22Rv1 (cell line): Measurements from ENCODE around the gene RCAN2.

Source experiments
- H3K27ac ChIP-seq: fragments of 450-650 bp; 2 replicates; pipeline ENCODE4 v1.5.1; 2017
- CTCF ChIP-seq: fragments of 450-650 bp; IDR thresholded peaks from 2 replicates; pipeline ENCODE4 v1.5.1; 2017; ENCODE audit warnings: mild to moderate bottlenecking
- ZFX ChIP-seq: fragments of 450-650 bp; IDR thresholded peaks from 2 replicates; pipeline ENCODE4 v1.6.1; 2017; ENCODE audit warnings: antibody characterized with exemption, borderline replicate concordance

RCAN2 gene

GRCh38 chr6:46507426-46507825, 16.2 kb upstream of the RCAN2 start:
- peak overlapping the region; percentile 62 for H3K27ac ChIP-seq
- TF ChIP-seq CTCF (no peak), ZFX (no peak)

- TF ChIP-seq ZFX (no peak), CTCF (no peak)
- H3K27ac ChIP-seq = no peak overlapping the region
Measured at GRCh38 chr6:46505693-46506512, 14.7 kb upstream of the RCAN2 start.

GRCh38 chr6:46504242-46504641, 13.0 kb upstream of the RCAN2 start:
- TF ChIP-seq ZFX (no peak), CTCF (no peak)
- H3K27ac ChIP-seq = no peak overlapping the region

- no peak overlapping the region for H3K27ac ChIP-seq
- TF ChIP-seq ZFX = no peak
- no peak for TF ChIP-seq CTCF
Measured at GRCh38 chr6:46502486-46503119, 11.4 kb upstream of the RCAN2 start.

GRCh38 chr6:46501136-46502089, 10.2 kb upstream of the RCAN2 start:
- no peak overlapping the region for H3K27ac ChIP-seq
- TF ChIP-seq ZFX = no peak
- TF ChIP-seq CTCF = no peak

GRCh38 chr6:46500382-46500781, 9.1 kb upstream of the RCAN2 start:
- TF ChIP-seq CTCF (no peak), ZFX (no peak)
- H3K27ac ChIP-seq = no peak overlapping the region
